Natural killer cell (primary cell): Measurements from ENCODE around the gene LEMD1. TPM values are rescaled to one million over a fixed set of nuclear protein-coding genes. Genes with fewer than 3 reads are reported as not detected.

Experiments used
- ATAC-seq, 3 donors: fragments of 150-1000 bp in 2 of 3; fragments of 200-7000 bp in 1 of 3; cut with Tn5 transposase; 1 replicate in 1 of 3; 2 replicates in 2 of 3; pipeline ENCODE4 v1.10.0; 2021; ENCODE audit warnings: mild to moderate bottlenecking in 2 of 3, moderate library complexity in 2 of 3
- DNase-seq, 2 donors: peaks; one replicate each; pipeline versions ENCODE4 v3.0.0 to v3.0.0-alpha.2; 2013 to 2021; ENCODE audit warnings: mixed read lengths in 1 of 2
- H3K27ac ChIP-seq: one replicate; pipeline ENCODE4 v1.5.1; 2013; ENCODE audit warnings: mild to moderate bottlenecking, low read length
- H3K27me3 ChIP-seq: one replicate; pipeline ENCODE4 v1.6.1; 2013; ENCODE audit warnings: low read length; ENCODE audit not compliant: control insufficient read depth, insufficient read depth
- H3K36me3 ChIP-seq: one replicate; pipeline ENCODE4 v1.6.1; 2013; ENCODE audit warnings: low read length; ENCODE audit not compliant: control insufficient read depth, insufficient read depth
- H3K4me1 ChIP-seq: one replicate; pipeline ENCODE4 v1.6.1; 2013; ENCODE audit warnings: low read length; ENCODE audit not compliant: control insufficient read depth, insufficient read depth
- H3K4me3 ChIP-seq: one replicate; pipeline ENCODE4 v1.5.1; 2013; ENCODE audit warnings: low read length
- H3K9me3 ChIP-seq: one replicate; pipeline ENCODE4 v1.6.1; 2013; ENCODE audit warnings: low read length; ENCODE audit not compliant: control insufficient read depth, insufficient read depth
- H3K27ac Mint-ChIP-seq, 2 donors: one replicate each; pipeline ENCODE4 v1.8.0; 2022; ENCODE audit warnings: mild to moderate bottlenecking in 2 of 2, mixed read lengths in 2 of 2, moderate library complexity in 1 of 2
- H3K27me3 Mint-ChIP-seq, 2 donors: one replicate each; pipeline ENCODE4 v1.8.0; 2022; ENCODE audit warnings: low read depth in 2 of 2, mixed read lengths in 2 of 2
- H3K36me3 Mint-ChIP-seq: one replicate; pipeline ENCODE4 v1.8.0; 2022; ENCODE audit warnings: mixed read lengths
- H3K4me1 Mint-ChIP-seq, 2 donors: one replicate each; pipeline ENCODE4 v1.8.0; 2022; ENCODE audit warnings: mixed read lengths in 2 of 2
- H3K4me3 Mint-ChIP-seq: one replicate; pipeline ENCODE4 v1.8.0; 2022; ENCODE audit warnings: mild to moderate bottlenecking, moderate library complexity, mixed read lengths
- H3K9me3 Mint-ChIP-seq, 2 donors: one replicate each; pipeline ENCODE4 v1.8.0; 2022; ENCODE audit warnings: mixed read lengths in 2 of 2
- WGBS: methylation state at CpG from one replicate; pipeline ENCODE4 v1.1.7; 2013; ENCODE audit warnings: missing lambda C conversion rate; ENCODE audit not compliant: insufficient coverage; 5-methylcytosine and 5-hydroxymethylcytosine counted together
- intact Hi-C: fragments of 100-400 bp; cut with micrococcal nuclease; formaldehyde crosslinking; loops from one replicate; pipeline ENCODE4 v1.14.2; 2022
- total RNA-seq, 4 donors: library from RNA; stranded (reverse); fragments of 120-200 nt in 1 of 4; gene quantifications; one replicate each; pipeline versions ENCODE4 v1.2.3 to v1.2.4, GENCODE V29; 2013 to 2022
- TF ChIP-seq, protein P1 (sequence below): fragments of 200-600 bp; IDR thresholded peaks from one replicate; pipeline ENCODE4 v1.8.0; 2022; ENCODE audit warnings: antibody characterized with exemption

Gene LEMD1
- total RNA-seq, 3 donors from 2014 or later (not counting 1 experiment from before 2014, with no cell fraction given), result not detected

DNA sequence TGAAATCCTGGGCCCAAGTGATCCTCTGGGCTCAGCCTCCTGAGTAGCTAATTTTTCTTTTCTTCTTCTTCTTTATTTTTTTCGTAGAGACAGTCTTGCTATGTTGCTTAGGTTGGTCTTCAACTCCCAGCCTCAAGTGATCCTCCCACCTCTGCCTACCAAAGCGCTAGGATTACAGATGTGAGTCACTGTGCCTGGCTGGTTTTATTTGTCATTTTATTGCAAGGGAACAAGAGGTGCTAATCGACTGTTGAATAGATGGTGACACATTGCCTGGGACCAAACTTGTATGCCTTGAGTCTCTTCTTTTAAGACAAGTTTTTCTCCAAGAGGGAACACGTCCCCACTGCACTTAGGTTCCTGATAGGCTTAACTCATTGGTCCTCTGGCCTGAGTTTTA, 45.1 kb downstream of the LEMD1 start:
- ATAC-seq (no peak), DNase-seq (no peak)
- Mint-ChIP-seq H3K36me3 (no peaks in the 10 kb centered on the region), H3K27ac (no peak overlapping the region), H3K4me1 (peaks cover 0 to 6% of the 10 kb centered on the region in 2 donors), H3K9me3 (no peaks in the 10 kb centered on the region), H3K4me3 (no peak overlapping the region), H3K27me3 (peaks cover 35 to 66% of the 10 kb centered on the region in 2 donors)
- H3K27ac ChIP-seq, result no peak overlapping the region
- TF ChIP-seq, protein P1, sequence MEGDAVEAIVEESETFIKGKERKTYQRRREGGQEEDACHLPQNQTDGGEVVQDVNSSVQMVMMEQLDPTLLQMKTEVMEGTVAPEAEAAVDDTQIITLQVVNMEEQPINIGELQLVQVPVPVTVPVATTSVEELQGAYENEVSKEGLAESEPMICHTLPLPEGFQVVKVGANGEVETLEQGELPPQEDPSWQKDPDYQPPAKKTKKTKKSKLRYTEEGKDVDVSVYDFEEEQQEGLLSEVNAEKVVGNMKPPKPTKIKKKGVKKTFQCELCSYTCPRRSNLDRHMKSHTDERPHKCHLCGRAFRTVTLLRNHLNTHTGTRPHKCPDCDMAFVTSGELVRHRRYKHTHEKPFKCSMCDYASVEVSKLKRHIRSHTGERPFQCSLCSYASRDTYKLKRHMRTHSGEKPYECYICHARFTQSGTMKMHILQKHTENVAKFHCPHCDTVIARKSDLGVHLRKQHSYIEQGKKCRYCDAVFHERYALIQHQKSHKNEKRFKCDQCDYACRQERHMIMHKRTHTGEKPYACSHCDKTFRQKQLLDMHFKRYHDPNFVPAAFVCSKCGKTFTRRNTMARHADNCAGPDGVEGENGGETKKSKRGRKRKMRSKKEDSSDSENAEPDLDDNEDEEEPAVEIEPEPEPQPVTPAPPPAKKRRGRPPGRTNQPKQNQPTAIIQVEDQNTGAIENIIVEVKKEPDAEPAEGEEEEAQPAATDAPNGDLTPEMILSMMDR, result no peak
- intact Hi-C loops, result no loop called here
- no peaks in the 10 kb centered on the region for H3K9me3 ChIP-seq
- WGBS, result 82% methylated on average over 4 of the region's 4 CpGs
- H3K4me1 ChIP-seq, result no peaks in the 10 kb centered on the region
- H3K4me3 ChIP-seq, result no peak overlapping the region
- no peaks in the 10 kb centered on the region for H3K27me3 ChIP-seq
- no peaks in the 10 kb centered on the region for H3K36me3 ChIP-seq

DNA sequence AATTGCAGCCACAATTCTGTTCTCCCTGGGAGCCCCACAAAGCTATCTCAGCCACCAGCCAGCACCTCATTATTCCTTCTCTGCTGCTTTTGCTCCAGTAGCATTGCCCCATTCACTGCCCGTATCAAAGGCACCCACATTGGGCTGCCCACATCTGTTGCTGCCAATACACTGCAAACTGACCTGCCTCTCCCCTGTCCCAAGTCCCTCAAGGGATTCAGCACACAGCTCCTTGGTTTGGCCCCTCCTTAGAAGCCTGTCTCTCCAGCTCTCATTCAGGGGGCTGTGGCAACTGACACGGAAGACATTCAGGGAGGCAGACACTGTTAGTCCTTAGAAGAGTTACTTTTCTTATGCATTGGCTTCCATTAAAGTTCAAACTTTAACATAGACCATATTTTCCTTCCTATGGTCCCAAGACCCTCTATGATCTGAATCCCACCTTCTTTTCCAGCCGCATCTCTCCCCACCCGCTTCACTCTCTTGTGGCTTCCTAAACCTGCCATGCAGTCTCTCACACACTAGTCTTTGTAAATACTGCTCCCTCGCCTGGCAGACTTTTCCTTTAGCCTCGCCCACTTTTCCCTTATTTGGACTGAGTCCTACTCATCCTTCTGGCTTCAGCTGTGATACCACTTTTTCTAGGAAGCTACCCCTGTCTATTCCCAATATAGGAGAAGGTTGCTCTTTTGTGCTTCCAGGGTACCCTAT, 45.9 kb downstream of the LEMD1 start:
- peaks cover 0 to 6% of the 10 kb centered on the region in 2 donors for H3K4me1 Mint-ChIP-seq
- DNase-seq (no peak), ATAC-seq (no peak)
- TF ChIP-seq, protein P1, result no peak
- no peak overlapping the region for H3K27ac Mint-ChIP-seq
- H3K4me3 Mint-ChIP-seq, result no peak overlapping the region
- no peak overlapping the region for H3K4me3 ChIP-seq
- no peaks in the 10 kb centered on the region for H3K4me1 ChIP-seq
- WGBS, result 49% methylated on average over 6 of the region's 6 CpGs
- intact Hi-C loops, result no loop called here
- no peaks in the 10 kb centered on the region for H3K9me3 Mint-ChIP-seq
- H3K9me3 ChIP-seq, result no peaks in the 10 kb centered on the region
- H3K36me3 ChIP-seq, result no peaks in the 10 kb centered on the region
- no peak overlapping the region for H3K27ac ChIP-seq
- peaks cover 35 to 66% of the 10 kb centered on the region in 2 donors for H3K27me3 Mint-ChIP-seq
- H3K36me3 Mint-ChIP-seq, result no peaks in the 10 kb centered on the region
- no peaks in the 10 kb centered on the region for H3K27me3 ChIP-seq

DNA sequence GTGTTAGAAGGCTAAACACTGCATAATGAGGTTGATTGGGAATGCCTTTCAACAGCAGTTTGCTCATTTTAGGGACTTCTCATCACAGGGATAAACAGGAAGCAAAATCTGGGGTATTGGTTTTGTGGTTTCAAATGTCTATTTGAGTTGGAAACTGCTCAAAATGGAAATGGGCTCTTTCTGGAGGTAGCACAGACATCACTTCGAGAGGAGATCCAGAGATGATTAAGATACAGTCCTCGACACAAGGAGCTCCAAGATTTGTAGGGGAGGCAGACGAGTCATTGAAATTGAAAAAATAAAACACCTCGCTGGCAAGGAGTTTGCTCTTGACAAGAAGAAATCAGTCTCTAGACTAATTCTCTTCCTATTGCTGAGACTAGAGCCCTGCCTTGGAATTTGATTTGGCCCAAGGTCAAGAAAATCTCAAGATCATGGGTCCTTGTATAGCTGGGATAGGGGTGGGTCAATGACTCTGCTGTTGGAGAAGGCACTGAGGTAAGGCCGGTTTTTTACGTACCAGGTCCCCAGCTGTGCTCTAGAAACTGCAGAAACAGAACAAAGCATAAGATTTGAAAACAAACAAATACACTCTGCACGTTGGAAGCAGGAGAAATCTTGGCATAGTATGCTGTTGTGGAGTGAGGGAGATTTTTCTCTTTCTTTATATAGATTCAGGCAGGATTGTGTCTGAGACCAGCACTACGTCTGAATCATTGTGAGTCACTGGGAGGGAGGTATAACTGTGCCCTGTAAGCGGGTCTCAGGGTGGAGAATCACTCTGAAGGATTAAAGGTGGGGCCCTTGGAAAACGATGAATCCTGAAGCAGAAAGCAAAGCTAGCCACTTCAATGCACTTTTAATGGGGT, 47.4 kb downstream of the LEMD1 start:
- ATAC-seq, result no peak
- TF ChIP-seq, protein P1, result no peak
- H3K27ac Mint-ChIP-seq, result no peak overlapping the region

More for the DNA sequence above, 47.4 kb downstream of the LEMD1 start:
- no peak overlapping the region for H3K4me3 ChIP-seq
- intact Hi-C loops, result no loop called here
- H3K36me3 ChIP-seq, result no peaks in the 10 kb centered on the region
- 58% methylated on average over 9 of the region's 10 CpGs for WGBS
- H3K9me3 Mint-ChIP-seq, result no peaks in the 10 kb centered on the region
- H3K9me3 ChIP-seq, result no peaks in the 10 kb centered on the region
- no peaks in the 10 kb centered on the region for H3K27me3 ChIP-seq
- H3K27me3 Mint-ChIP-seq, result peaks cover 35 to 66% of the 10 kb centered on the region in 2 donors
- peaks cover 0 to 6% of the 10 kb centered on the region in 2 donors for H3K4me1 Mint-ChIP-seq
- no peak for DNase-seq
- H3K36me3 Mint-ChIP-seq, result no peaks in the 10 kb centered on the region
- no peak overlapping the region for H3K4me3 Mint-ChIP-seq
- no peaks in the 10 kb centered on the region for H3K4me1 ChIP-seq
- no peak overlapping the region for H3K27ac ChIP-seq
